Prostate gland (tissue), 2 donors: ENCODE data around the gene LRIG2.

ENCODE experiments used
- POLR2AphosphoS5 ChIP-seq: sonication (generic); formaldehyde crosslinking; IDR thresholded peaks from one replicate; pipeline ENCODE4 v1.6.1; 2017; ENCODE audit warnings: antibody characterized with exemption
- TF ChIP-seq, protein P1 (sequence below), 4 experiments: fragments of 200-600 bp in 2 of 4; fragments of 450-650 bp in 2 of 4; sonication (generic) in 2 of 4; IDR thresholded peaks; 1 replicate in 3 of 4; 2 replicates in 1 of 4; pipeline ENCODE4 v1.5.1; 2016 to 2019; ENCODE audit warnings: antibody characterized with exemption in 4 of 4, mild to moderate bottlenecking in 2 of 4, moderate library complexity in 2 of 4

DNA sequence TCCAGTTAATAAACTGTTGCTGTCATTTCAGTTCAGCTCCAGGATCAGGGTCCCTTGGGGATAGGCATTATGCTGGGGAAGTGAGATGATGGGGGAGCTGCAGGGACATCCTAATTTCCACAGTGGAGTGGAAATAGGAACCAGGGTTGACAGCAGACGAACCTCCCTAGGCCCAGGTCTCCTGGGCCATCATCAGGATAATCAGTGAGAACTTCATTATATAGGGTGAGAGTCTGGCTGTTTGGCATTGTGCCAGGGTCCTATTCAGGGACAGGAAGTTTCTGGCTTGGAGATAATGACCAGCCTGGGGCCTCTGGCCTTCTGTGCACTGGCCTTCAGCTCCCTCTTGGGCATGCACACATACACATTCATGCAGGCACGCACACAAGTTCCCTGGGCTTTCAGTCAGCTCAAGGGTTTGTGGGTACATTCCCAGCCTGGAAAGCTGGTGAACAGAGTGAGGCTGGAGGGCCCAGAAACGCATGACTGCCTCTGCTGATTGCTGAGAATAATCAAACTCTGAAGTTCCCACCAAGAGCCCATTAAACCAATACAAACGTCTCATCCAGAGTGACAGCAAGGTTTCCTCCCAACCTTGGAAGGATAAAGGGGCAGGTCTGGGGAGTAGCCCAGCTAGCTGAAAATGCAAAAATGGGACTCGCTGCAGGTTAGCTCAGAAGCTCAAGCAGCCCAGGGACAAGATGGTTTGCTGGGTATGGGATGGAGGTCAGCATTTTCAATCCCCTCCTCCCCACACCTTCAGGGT lies 13.9 kb upstream of the LRIG2 start:
- TF ChIP-seq, protein P1, sequence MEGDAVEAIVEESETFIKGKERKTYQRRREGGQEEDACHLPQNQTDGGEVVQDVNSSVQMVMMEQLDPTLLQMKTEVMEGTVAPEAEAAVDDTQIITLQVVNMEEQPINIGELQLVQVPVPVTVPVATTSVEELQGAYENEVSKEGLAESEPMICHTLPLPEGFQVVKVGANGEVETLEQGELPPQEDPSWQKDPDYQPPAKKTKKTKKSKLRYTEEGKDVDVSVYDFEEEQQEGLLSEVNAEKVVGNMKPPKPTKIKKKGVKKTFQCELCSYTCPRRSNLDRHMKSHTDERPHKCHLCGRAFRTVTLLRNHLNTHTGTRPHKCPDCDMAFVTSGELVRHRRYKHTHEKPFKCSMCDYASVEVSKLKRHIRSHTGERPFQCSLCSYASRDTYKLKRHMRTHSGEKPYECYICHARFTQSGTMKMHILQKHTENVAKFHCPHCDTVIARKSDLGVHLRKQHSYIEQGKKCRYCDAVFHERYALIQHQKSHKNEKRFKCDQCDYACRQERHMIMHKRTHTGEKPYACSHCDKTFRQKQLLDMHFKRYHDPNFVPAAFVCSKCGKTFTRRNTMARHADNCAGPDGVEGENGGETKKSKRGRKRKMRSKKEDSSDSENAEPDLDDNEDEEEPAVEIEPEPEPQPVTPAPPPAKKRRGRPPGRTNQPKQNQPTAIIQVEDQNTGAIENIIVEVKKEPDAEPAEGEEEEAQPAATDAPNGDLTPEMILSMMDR (IDR thresholded peaks at IDR 0.05) = no peak
- no peak for TF ChIP-seq POLR2AphosphoS5
